IPS-NIHi7 (cell line): ENCODE results near the gene TPP2.

Source experiments
- DNase-seq: peaks from one replicate; pipeline ENCODE4 v3.0.0; 2012; ENCODE audit warnings: mixed read lengths; ENCODE audit errors: extremely low spot score

The TPP2 gene

DNA sequence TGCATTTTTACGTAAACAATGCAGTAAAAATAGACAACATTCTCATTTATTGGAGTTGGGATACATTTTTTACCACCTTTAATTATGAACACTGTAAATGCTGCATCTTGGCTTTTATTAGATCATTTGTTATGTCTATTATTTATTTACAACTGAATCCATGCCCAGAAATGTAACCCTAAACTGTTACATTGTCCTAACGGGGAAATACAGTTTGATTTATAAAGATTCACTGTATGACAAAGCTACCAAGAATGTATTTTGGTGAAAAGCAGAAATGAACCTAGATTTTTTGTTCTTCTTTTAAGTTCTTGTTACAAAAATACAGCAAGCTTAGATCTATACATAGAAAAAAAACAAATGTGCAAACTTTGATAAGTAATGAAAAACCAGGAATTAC, 97.0 kb downstream of the TPP2 start:
- DNase-seq, result no peak

DNA sequence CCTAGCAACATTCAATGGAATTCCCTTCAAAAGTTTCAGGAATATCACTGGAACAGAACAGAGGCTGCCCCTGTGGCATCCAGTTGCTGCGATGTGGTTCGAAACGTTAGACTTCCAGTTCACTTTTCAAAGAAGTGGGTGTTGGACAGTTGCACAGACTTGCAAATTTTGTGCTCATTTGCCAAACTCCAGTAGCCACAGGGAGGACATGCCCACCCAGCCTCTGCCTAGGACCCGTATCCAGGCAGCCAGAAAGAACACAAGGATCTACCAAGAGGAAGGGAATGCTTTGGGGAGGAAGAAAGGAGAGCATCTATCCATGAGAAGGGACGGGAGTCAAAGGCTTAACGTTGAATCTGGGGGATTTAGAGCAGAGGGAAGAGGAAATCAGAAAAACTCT, 98.2 kb downstream of the TPP2 start, which contains the start of gene METTL21C:
TSS of gene METTL21C (minus strand) at position 108 of the 400 bp plus-strand sequence. CDS start 546 bp downstream, outside the sequence.
- no peak for DNase-seq

GRCh38 chr13:102696465-102696864, 99.7 kb downstream of the TPP2 start:
- no peak for DNase-seq

DNA sequence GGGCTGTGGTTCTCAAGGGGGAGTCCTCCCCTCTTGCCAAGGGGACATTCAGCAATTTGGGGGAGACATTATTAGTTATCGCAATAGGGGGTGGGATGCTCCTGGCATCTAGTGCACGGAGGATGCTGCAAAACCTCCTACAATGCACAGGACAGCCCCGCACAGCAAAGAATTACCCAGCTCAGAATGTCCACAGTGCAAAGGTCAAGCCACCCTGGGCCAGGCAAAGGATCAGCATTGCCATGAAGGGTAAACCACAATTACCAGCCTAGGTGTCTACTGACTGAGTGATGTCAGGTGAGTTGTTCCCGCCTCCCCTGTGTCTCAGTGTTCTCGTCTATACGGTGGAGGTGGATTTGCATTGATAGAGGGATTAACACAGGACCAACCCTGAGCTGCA, 100.5 kb downstream of the TPP2 start:
- DNase-seq, result no peak

DNA sequence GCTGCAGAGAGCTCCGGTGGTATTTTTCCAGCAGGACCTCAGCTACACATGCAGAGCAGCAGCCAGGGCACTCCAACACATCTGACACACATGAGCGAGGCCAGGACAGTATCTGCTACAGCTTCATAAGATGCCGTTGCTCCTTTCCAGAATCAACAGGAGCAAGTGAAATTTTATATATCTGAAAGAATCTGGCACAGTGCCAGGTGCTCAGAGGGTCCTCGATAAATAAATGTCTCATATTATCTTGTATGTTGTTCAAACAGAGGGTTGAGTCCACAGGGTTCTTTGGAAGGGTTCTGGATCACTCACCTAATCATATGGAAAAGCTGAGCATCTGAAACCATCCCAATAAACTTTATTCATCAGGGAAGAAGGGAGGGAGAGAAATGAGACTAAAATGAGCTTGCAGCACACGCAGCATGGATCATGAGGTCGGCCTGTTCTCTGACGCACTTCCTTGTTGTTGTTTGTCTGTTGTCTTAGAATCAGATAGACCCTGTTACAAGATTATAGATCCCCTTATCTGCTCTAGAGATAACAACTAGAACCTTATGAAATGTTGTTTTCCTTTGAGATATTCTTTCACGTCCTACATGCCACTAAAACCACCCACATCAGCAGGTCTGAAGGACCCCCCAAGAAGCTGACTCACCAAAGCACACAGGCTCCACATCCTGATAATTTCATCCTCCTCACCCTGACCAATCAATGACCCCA, 101.3 kb downstream of the TPP2 start:
- DNase-seq, result no peak

GRCh38 chr13:102698649-102698980, 101.8 kb downstream of the TPP2 start:
- DNase-seq, result no peak

- DNase-seq, result no peak
Measured at GRCh38 chr13:102699504-102699903, 102.7 kb downstream of the TPP2 start.

DNA sequence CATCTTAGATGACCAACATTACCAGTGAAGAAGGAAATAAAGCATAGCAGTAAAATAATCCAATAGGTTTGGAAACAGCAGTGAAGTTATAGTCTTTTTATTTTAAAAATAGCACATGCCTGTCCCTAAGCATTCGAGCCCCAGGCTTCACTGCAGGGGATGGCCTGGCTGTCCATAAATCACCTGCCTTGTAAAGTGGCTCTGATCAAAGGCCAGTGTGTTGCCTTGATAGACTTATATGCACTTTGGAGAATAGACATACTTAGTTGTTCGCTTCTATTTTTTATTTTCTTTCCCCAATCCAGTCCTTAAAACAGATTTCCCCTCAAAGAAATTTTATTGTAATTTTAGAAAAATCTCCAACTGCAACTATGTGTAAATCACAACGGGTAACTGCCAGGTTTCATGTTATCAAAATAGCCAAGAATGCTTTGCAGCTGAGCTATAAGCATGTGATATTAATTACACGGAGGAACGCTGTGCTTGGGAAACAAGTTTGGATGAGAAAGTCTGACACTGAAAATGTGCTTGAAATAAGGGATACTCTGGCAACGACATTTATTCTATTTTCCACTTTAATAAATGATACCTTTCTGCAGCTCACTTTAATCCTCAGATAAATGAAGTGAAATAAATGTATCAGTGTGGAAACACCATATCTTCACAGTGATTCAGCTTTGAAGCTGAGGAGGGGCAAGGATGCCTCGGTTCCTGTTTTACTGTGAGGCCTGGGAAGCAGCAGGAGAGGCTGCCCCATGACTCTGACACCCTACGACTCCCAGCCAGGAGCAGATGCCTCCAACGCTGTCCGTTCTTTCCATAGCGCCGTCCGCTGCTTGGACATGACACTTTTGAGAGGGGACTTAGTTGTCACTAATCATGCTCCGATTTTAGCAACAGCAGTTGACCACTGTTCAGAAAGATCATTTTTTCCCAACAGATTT, 103.6 kb downstream of the TPP2 start:
- DNase-seq, result no peak

GRCh38 chr13:102701331-102701730, 104.5 kb downstream of the TPP2 start:
- no peak for DNase-seq

- DNase-seq, result no peak
Measured at GRCh38 chr13:102702965-102703725, 106.4 kb downstream of the TPP2 start.

DNA sequence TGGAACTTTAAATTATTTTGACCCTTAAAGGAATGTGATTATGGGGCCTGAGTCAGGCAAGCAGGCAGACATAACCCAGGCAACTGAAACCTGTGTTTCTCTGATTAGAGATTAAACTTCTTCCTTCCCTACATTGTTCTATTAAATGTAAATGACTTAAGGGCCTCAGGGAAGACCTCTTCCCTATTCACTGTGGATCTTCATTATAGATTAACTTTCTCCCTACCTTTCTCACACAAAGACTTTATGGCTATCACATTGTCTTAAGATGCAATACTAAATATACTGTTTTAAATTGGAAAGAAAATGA, 106.9 kb downstream of the TPP2 start:
- no peak for DNase-seq

GRCh38 chr13:102704238-102705058, 107.7 kb downstream of the TPP2 start:
- DNase-seq, result no peak

DNA sequence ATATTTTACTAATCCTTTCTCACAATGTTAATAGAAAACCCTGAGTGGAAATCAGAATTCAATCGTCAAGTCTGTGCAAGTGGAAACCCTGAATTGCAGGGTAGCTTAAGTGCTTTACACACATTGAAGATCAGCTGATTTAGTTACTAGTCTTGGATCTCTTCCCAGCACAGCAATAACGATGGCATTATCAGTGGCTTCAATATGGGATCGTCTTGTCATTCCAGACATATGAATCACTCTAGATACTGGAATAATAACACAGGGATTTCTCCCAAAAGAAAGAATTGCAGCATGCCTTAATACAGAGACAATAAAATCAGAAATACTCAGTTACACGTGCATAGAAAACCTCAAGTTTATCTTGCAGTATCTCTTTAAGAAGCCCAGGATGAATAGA, 110.7 kb downstream of the TPP2 start:
- DNase-seq, result no peak

GRCh38 chr13:102708211-102708610, 111.4 kb downstream of the TPP2 start:
- no peak for DNase-seq

DNA sequence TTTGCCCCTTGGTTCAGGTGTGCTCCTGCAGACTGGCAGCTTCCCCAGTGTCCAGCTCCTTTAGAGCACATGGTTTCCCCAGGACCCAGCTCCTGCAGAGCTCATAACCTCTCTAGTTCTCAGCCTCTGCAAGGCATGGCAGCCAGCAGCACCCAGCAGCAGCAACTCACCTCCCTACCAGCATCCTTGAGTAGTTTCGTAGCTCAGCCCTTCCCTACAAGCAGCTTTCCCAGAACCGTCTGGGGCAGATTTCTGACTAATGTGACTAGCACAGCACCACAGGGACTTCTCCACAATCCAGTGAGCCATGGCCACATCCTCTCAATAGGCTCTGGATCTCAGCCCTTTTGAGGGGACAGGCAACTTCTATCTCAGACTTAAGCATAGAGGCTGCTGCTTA, 112.2 kb downstream of the TPP2 start:
- DNase-seq, result no peak

DNA sequence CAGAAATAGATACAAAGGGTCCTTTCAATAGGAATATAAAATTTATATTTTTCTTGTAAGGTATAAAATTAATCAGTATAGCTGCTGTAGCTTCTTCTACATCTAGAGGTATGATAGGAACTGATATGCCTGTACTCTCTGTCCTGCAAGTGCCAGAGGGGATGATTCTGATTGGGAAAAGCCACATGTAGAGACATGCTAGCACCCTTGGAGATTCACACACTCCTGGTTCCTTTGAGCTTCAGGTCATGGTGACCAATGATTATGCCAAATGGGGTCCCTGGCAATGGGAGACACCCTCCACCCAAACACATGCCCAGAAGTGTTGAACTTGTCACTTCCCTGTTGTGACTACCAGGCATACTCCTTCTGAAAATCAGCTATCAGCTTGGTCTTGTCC, 112.8 kb downstream of the TPP2 start:
- no peak for DNase-seq

- DNase-seq, result no peak
Measured at GRCh38 chr13:102710261-102710679, 113.5 kb downstream of the TPP2 start.

GRCh38 chr13:102715447-102715846, 118.7 kb downstream of the TPP2 start:
- DNase-seq, result no peak

DNA sequence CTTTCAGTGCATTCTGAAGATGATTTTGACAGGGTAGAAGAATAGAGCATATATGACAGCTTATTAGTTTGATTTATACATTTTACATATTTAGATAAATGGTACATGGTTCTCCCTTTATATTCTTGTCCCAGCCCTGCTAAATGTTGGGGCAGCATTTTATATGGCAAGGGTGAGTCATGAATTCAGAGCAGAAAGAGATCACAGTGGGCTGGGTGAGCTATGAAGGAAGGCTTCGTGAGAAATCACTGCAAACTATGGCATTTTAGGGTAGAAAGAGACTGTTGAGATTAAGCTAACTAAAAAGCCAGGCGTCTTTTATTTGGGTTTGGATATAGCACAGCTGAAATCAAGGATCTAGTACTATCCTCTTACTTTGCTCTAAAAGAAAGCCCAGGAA, 122.0 kb downstream of the TPP2 start:
- DNase-seq, result no peak

- DNase-seq, result no peak
Measured at GRCh38 chr13:102721800-102722231, 125.0 kb downstream of the TPP2 start.

GRCh38 chr13:102724923-102725322, 128.1 kb downstream of the TPP2 start:
- DNase-seq, result no peak

DNA sequence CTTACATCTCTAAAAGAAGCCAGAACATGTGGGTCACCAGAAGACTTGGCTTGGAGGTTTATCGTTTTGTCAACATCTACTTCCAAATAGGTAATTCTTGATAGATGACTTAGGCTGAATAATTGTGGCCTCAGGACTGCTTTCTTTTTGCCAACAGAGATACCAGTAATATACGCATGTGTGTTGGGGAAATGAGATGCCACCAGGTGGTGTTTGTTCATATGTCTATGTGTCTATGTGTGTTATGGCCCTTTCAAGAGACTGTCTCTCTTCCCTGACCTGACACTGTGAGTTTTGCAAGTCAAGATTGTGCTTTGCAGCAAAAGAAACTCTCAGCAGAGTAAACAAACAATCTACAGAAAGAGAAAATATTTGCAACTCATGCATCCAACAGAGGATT, 129.6 kb downstream of the TPP2 start:
- DNase-seq, result no peak
